ENCODE measurements around the gene FAM3D. TPM values are rescaled to one million over a fixed set of nuclear protein-coding genes. Genes with fewer than 3 reads are reported as not detected.

The FAM3D gene
- total and polyA plus RNA-seq, 2 of the 8 experiments (the other 6 are each of a cell fraction or from before 2014, with no cell fraction given) = not detected

DNA sequence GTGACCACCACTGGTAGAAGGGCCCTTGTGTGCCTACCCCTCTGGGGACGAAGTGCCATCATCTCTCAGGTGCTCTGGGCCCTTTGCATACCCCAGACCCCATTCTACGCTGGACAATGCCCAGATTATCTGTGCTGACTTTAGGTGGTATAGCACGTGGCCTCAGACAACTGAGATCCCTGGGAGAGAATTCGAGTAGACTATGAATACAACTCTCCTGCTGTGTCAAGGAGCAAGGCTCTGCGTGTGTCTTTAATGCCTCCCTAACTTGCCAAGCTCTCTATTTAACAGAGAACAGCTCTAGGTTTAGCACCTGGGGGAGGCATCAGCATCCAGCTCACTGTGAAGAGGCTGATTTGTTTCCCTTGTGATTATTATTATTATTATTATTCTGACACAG lies 29.1 kb downstream of the FAM3D start:
- Histone ChIP-seq H2AFZ (ENCODE audit: low read length) (no peak overlapping the region), H3K9ac (replicated peaks in 1 of 4; ENCODE audit: extremely low read depth in 1 of 4, low read depth in 3 of 4, low read length in 3 of 4) (no peak overlapping the region), H3K27ac (ENCODE audit: low read depth, low read length) (no peak overlapping the region), H3K56ac (replicated peaks; ENCODE audit: insufficient read length, low read depth, low read length) (no peak overlapping the region), H4K91ac (replicated peaks; ENCODE audit: insufficient read length, low read length) (no peak overlapping the region), H2AK5ac (ENCODE audit: low read depth, low read length) (no peak overlapping the region), H4K20me1 (replicated peaks in 1 of 2; ENCODE audit: control insufficient read depth in 1 of 2, insufficient read depth in 2 of 2, low read length in 2 of 2) (peaks cover 0 to 2% of the 10 kb centered on the region in 2 experiments), H3K18ac (ENCODE audit: extremely low read depth, low read length) (no peak overlapping the region), H3K4ac (replicated peaks; ENCODE audit: insufficient read length, low read depth, low read length) (no peak overlapping the region), H4K5ac (ENCODE audit: insufficient read length, low read depth, low read length) (no peak overlapping the region), H3K23ac (ENCODE audit: insufficient read length) (no peak overlapping the region), H3K36me3 (ENCODE audit: control insufficient read depth in 2 of 4, insufficient read depth in 4 of 4, low read length in 3 of 4) (no peaks in the 10 kb centered on the region; a peak in 1 of 8 replicates), H2BK120ac (replicated peaks; ENCODE audit: low read depth, low read length) (no peak overlapping the region), H3K79me1 (ENCODE audit: low read depth, low read length) (no peaks in the 10 kb centered on the region), H3K27me3 (replicated peaks in 1 of 4; ENCODE audit: control insufficient read depth in 3 of 4, extremely low read depth in 1 of 4, insufficient read depth in 3 of 4, low read length in 3 of 4) (peaks cover 21 to 80% (median 50%) of the 10 kb centered on the region in 4 experiments), H4K8ac (ENCODE audit: extremely low read depth, insufficient read depth, low read length) (no peak overlapping the region), H2BK12ac (ENCODE audit: low read depth, low read length) (no peak overlapping the region), H2BK20ac (ENCODE audit: low read length) (no peak overlapping the region), H3K79me2 (ENCODE audit: control insufficient read depth in 1 of 2, insufficient read depth in 2 of 2, low read length in 2 of 2) (no peaks in the 10 kb centered on the region), H2BK15ac (ENCODE audit: low read length) (no peak overlapping the region), H3K14ac (ENCODE audit: insufficient read length) (no peak overlapping the region), H3K4me2 (ENCODE audit: insufficient read depth in 1 of 2, low read depth in 2 of 2, low read length in 2 of 2) (no peak overlapping the region), H3K23me2 (ENCODE audit: low read depth, low read length) (no peaks in the 10 kb centered on the region), H2BK5ac (ENCODE audit: low read depth, low read length) (no peak overlapping the region), H3K4me1 (replicated peaks in 1 of 4; ENCODE audit: control insufficient read depth in 3 of 4, insufficient read depth in 4 of 4, low read length in 3 of 4) (peaks cover 0 to 4% (median 0%) of the 10 kb centered on the region in 4 experiments; a peak in 4 of 7 replicates), H3K9me3 (ENCODE audit: insufficient read depth in 2 of 2, low read depth in 1 of 2, low read length in 1 of 2) (no peaks in the 10 kb centered on the region), H3K4me3 (ENCODE audit: extremely low read depth in 1 of 4, insufficient read depth in 2 of 4, low read depth in 3 of 4, low read length in 4 of 4) (no peak overlapping the region)
- ChIA-PET CTCF (ENCODE audit: partially characterized antibody) (interaction anchor here (0.5 to 25.1 kb wide), 6 partner anchors 17 to 433 kb away, joined by 3 to 994 read pairs (median 6); partner anchors contain the start of gene FAM107A), POLR2A (ENCODE audit: partially characterized antibody) (interaction anchor here (1.1 kb wide), 1 partner anchor 71 kb away, joined by 3 read pairs; no protein-coding TSS in a partner anchor)
- TF ChIP-seq NANOG (IDR thresholded peaks at IDR 0.05; ENCODE audit: insufficient read depth, low read depth, low read length, poor library complexity, severe bottlenecking) (peak; percentile 54), TCF12 (IDR thresholded peaks at IDR 0.05; ENCODE audit: low read depth, low read length) (peak; percentile 93; the same call in 1 of the 2 replicates), POLR2AphosphoS5 (IDR thresholded peaks at IDR 0.05; ENCODE audit: low read depth, low read length) (peak; percentile 90), ZNF274 (IDR thresholded peaks at IDR 0.05; ENCODE audit: borderline replicate concordance, extremely low read depth, low read length) (no peak)
- TF ChIP-seq, protein P1, sequence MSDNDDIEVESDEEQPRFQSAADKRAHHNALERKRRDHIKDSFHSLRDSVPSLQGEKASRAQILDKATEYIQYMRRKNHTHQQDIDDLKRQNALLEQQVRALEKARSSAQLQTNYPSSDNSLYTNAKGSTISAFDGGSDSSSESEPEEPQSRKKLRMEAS (IDR thresholded peaks at IDR 0.05) = peak; percentile 78
- DNase-seq (ENCODE audit: low read depth in 1 of 2, low spot score in 2 of 2) = no peak
- peak; percentile 13 for FAIRE-seq
- 40% methylated on average over 5 of the region's 5 CpGs; no CpG with 5 or more reads in 1 of the 2 experiments for WGBS, 2 experiments (ENCODE audit: extremely low coverage in 1 of 2, insufficient coverage in 1 of 2, insufficient read length in 1 of 2, insufficient replicate concordance in 2 of 2, low coverage in 1 of 2, low lambda C conversion rate in 2 of 2, missing lambda C conversion rate in 1 of 2)
